IMR-90 (cell line): ENCODE data around the gene MAML2. TPM values are rescaled to one million over a fixed set of nuclear protein-coding genes. Genes with fewer than 3 reads are reported as not detected.

Experiments
- ATAC-seq: fragments of 200-7000 bp; cut with Tn5 transposase; 2 replicates; pipeline ENCODE4 v1.9.1; 2020; ENCODE audit warnings: low read depth, mild to moderate bottlenecking, moderate library complexity
- BruUV-seq: library from RNA; stranded (reverse); fragments of 400-500 nt; replicated peaks from 2 replicates; lab custom pipeline; 2021; lab: Mats Ljungman, UMichigan
- CTCF ChIA-PET: fragments of 300-600 bp; formaldehyde crosslinking; extraction: SDS; loops from one replicate; lab custom pipeline; 2021; ENCODE audit warnings: antibody characterized with exemption; lab: Yijun Ruan, JAX
- POLR2A ChIA-PET: fragments of 300-600 bp; sonication (Branson Sonifier 250); formaldehyde crosslinking; loops from one replicate; lab custom pipeline; 2022; ENCODE audit warnings: antibody characterized with exemption; ENCODE audit not compliant: unreplicated experiment; lab: Charles Lee
- DNase-seq: peaks from one replicate; pipeline ENCODE4 v3.0.0; 2013
- H2AFZ ChIP-seq: replicated peaks from 2 replicates; pipeline ENCODE3; 2013; ENCODE audit warnings: low read length, mild to moderate bottlenecking; ENCODE audit not compliant: poor library complexity
- H2AK5ac ChIP-seq: 2 replicates; pipeline ENCODE4 v1.6.1; 2013; ENCODE audit warnings: low read depth, low read length, inconsistent platforms
- H2AK9ac ChIP-seq: replicated peaks from 2 replicates; pipeline ENCODE3; 2013; ENCODE audit warnings: mild to moderate bottlenecking, low read depth, low read length, moderate library complexity; ENCODE audit not compliant: poor library complexity
- H2BK120ac ChIP-seq: 2 replicates; pipeline ENCODE4 v1.6.1; 2013; ENCODE audit warnings: low read depth, low read length, inconsistent platforms
- H2BK15ac ChIP-seq: 3 replicates; pipeline ENCODE4 v1.6.1; 2013; ENCODE audit warnings: low read depth, low read length, inconsistent platforms
- H2BK20ac ChIP-seq: 2 replicates; pipeline ENCODE4 v1.6.1; 2013; ENCODE audit warnings: low read depth, mild to moderate bottlenecking, inconsistent platforms, low read length, moderate library complexity
- H2BK5ac ChIP-seq: 2 replicates; pipeline ENCODE4 v1.6.1; 2013; ENCODE audit warnings: mild to moderate bottlenecking, low read depth, low read length, inconsistent platforms; ENCODE audit not compliant: poor library complexity, severe bottlenecking
- H3K14ac ChIP-seq: replicated peaks from 2 replicates; pipeline ENCODE4 v1.6.1; 2013; ENCODE audit warnings: low read depth, low read length, inconsistent platforms
- H3K18ac ChIP-seq: 2 replicates; pipeline ENCODE4 v1.6.1; 2013; ENCODE audit warnings: low read depth, low read length, control low read depth
- H3K23ac ChIP-seq: 2 replicates; pipeline ENCODE4 v1.6.1; 2013; ENCODE audit warnings: low read depth, low read length, inconsistent platforms
- H3K27ac ChIP-seq: 2 replicates; pipeline ENCODE4 v1.5.1; 2013; ENCODE audit warnings: mild to moderate bottlenecking, control low read depth, low read length; ENCODE audit not compliant: insufficient read depth
- H3K27me3 ChIP-seq: 2 replicates; pipeline ENCODE4 v1.6.1; 2013; ENCODE audit warnings: low read length; ENCODE audit not compliant: control insufficient read depth, insufficient read depth
- H3K36me3 ChIP-seq: 2 replicates; pipeline ENCODE4 v1.6.1; 2013; ENCODE audit warnings: low read length, mixed read lengths; ENCODE audit not compliant: control insufficient read depth, insufficient read depth
- H3K4ac ChIP-seq: 2 replicates; pipeline ENCODE4 v1.6.1; 2013; ENCODE audit warnings: low read depth, low read length, inconsistent platforms
- H3K4me1 ChIP-seq: 2 replicates; pipeline ENCODE4 v1.6.1; 2013; ENCODE audit warnings: low read length, mixed read lengths; ENCODE audit not compliant: control insufficient read depth, insufficient read depth
- H3K4me2 ChIP-seq: 2 replicates; pipeline ENCODE4 v1.6.1; 2013; ENCODE audit warnings: low read depth, mild to moderate bottlenecking, control low read depth, low read length, moderate library complexity
- H3K4me3 ChIP-seq: 2 replicates; pipeline ENCODE4 v1.5.1; 2013; ENCODE audit warnings: low read depth, mild to moderate bottlenecking, control low read depth, low read length, moderate library complexity; ENCODE audit not compliant: insufficient read depth
- H3K56ac ChIP-seq: 2 replicates; pipeline ENCODE4 v1.6.1; 2013; ENCODE audit warnings: low read length, inconsistent platforms; ENCODE audit not compliant: insufficient read depth; ENCODE audit errors: extremely low read depth
- H3K79me1 ChIP-seq, 2 experiments: 2 replicates each; pipeline ENCODE4 v1.6.1; 2013; ENCODE audit warnings: low read length in 2 of 2, inconsistent platforms in 1 of 2, low read depth in 1 of 2
- H3K9ac ChIP-seq: 2 replicates; pipeline ENCODE4 v1.6.1; 2013; ENCODE audit warnings: low read depth, low read length, control low read depth
- H3K9me1 ChIP-seq: 2 replicates; pipeline ENCODE4 v1.6.1; 2013; ENCODE audit warnings: low read length, inconsistent platforms; ENCODE audit not compliant: insufficient read depth
- H3K9me3 ChIP-seq: 2 replicates; pipeline ENCODE4 v1.6.1; 2013; ENCODE audit warnings: low read length; ENCODE audit not compliant: control insufficient read depth, insufficient read depth
- H4K20me1 ChIP-seq: 2 replicates; pipeline ENCODE4 v1.6.1; 2013; ENCODE audit warnings: low read length, inconsistent platforms; ENCODE audit not compliant: insufficient read depth
- H4K5ac ChIP-seq: 2 replicates; pipeline ENCODE4 v1.6.1; 2013; ENCODE audit warnings: mild to moderate bottlenecking, low read depth, low read length, control low read depth
- H4K8ac ChIP-seq, 2 experiments: 2 replicates each; pipeline ENCODE4 v1.6.1; 2013; ENCODE audit warnings: low read depth in 2 of 2, low read length in 2 of 2, control low read depth in 1 of 2, inconsistent platforms in 1 of 2
- H4K91ac ChIP-seq: 2 replicates; pipeline ENCODE4 v1.6.1; 2013; ENCODE audit warnings: low read depth, low read length, inconsistent platforms; ENCODE audit not compliant: insufficient read depth
- CEBPB ChIP-seq: IDR thresholded peaks from 2 replicates; pipeline ENCODE4 v1.6.1; 2012; ENCODE audit warnings: low read depth, low read length, improper control_type of control experiment
- SMC3 ChIP-seq: fragments of 150-350 bp; IDR thresholded peaks from 2 replicates; pipeline ENCODE4 v1.6.1; 2016; ENCODE audit warnings: low read depth, mild to moderate bottlenecking, antibody characterized with exemption, low read length, moderate library complexity
- USF2 ChIP-seq: fragments of 150-350 bp; IDR thresholded peaks from 2 replicates; pipeline ENCODE4 v1.6.1; 2017; ENCODE audit warnings: mild to moderate bottlenecking, antibody characterized with exemption, low read length, low read depth
- WGBS, 2 experiments: methylation state at CpG; one replicate each; pipeline versions ENCODE4 v1.1.5 to v1.1.7; 2013; ENCODE audit warnings: missing lambda C conversion rate in 2 of 2; ENCODE audit not compliant: insufficient read length in 1 of 2; ENCODE audit errors: extremely low coverage in 2 of 2; 5-methylcytosine and 5-hydroxymethylcytosine counted together
- dilution Hi-C: fragments of 300-500 bp; cut with HindIII; formaldehyde crosslinking; loops from one replicate; pipeline ENCODE4 v1.14.3; 2018; ENCODE audit warnings: low sequenced_read_pairs; ENCODE audit not compliant: unreplicated experiment
- in situ Hi-C: fragments of 300-500 bp; cut with MboI; formaldehyde crosslinking; loops from 3 replicates; pipeline ENCODE4 v1.14.3; 2019; ENCODE audit warnings: low sequenced_read_pairs, inconsistent platforms, mixed read lengths
- intact Hi-C: fragments of 100-400 bp; cut with micrococcal nuclease; formaldehyde crosslinking; loops from 2 replicates; pipeline ENCODE4 v1.10.0; 2022
- polyA plus RNA-seq, 3 experiments: library from polyadenylated mRNA; depleted of rRNA; stranded (reverse); fragments of >200 nt; gene quantifications; 2 replicates each; pipeline ENCODE4 v1.2.3, GENCODE V29; 2012; ENCODE audit warnings: low replicate concordance in 1 of 3
- total RNA-seq: library from RNA; depleted of rRNA; stranded (reverse); fragments of >200 nt; gene quantifications from 2 replicates; pipeline ENCODE4 v1.2.3, GENCODE V29; 2012

Gene MAML2
- total and polyA plus RNA-seq, 2 of the 4 experiments (the other 2 are of a cell fraction): 15.0 to 19.5 TPM

- TF ChIP-seq USF2: no peak
These were observed 292.4 kb downstream of the MAML2 start (continued) for GRCh38 chr11:96050435-96051182.

- in situ Hi-C loops: no loop called here
These were observed 293.6 kb downstream of the MAML2 start for GRCh38 chr11:96049426-96049825.

More at GRCh38 chr11:96049426-96049825, 293.6 kb downstream of the MAML2 start:
- H3K9ac ChIP-seq: no peak overlapping the region
- POLR2A ChIA-PET: no interaction called here
- H2BK20ac ChIP-seq: no peak overlapping the region
- no peaks in the 10 kb centered on the region for H4K20me1 ChIP-seq
- H3K9me1 ChIP-seq: peaks cover 16% of the 10 kb centered on the region
- H3K36me3 ChIP-seq: no peaks in the 10 kb centered on the region; the same call in 1 of the 2 replicates
- intact Hi-C loops: no loop called here
- H2AK9ac ChIP-seq: no peak overlapping the region
- H2BK5ac ChIP-seq: no peak overlapping the region
- no TSS peak for BruUV-seq
- H4K8ac ChIP-seq: no peak overlapping the region
- no peak overlapping the region for H4K5ac ChIP-seq
- peaks cover 18 to 41% of the 10 kb centered on the region in 2 experiments; a peak in 3 of 4 replicates for H3K79me1 ChIP-seq
- H3K4me3 ChIP-seq: no peak overlapping the region
- H2AFZ ChIP-seq: no peak overlapping the region
- H2BK15ac ChIP-seq: no peak overlapping the region
- no peaks in the 10 kb centered on the region for H3K27me3 ChIP-seq
- H3K18ac ChIP-seq: no peak overlapping the region
- H3K23ac ChIP-seq: no peak overlapping the region
- no peak overlapping the region for H2AK5ac ChIP-seq
- no peak overlapping the region for H3K4ac ChIP-seq
- H3K4me2 ChIP-seq: no peak overlapping the region
- peaks cover 28% of the 10 kb centered on the region for H3K4me1 ChIP-seq
- H3K14ac ChIP-seq: no peak overlapping the region
- no CpG with 5 or more reads among the region's 2 CpGs for WGBS, 2 experiments
- no peak overlapping the region for H4K91ac ChIP-seq
- H2BK120ac ChIP-seq: no peak overlapping the region
- TF ChIP-seq CEBPB (peak; percentile 64), SMC3 (no peak)
- H3K9me3 ChIP-seq: no peaks in the 10 kb centered on the region
- DNase-seq (peak; percentile 76), ATAC-seq (peak; percentile 5; the same call in 1 of the 2 replicates)
- H3K27ac ChIP-seq: no peak overlapping the region
- CTCF ChIA-PET: interaction anchor here (0.7 to 1.0 kb wide), 2 partner anchors 55 to 294 kb away, joined by 3 read pairs; no protein-coding TSS in a partner anchor
- dilution Hi-C loops: loop anchor here (25.0 kb wide), 1 partner anchor 313 kb away; no protein-coding TSS in a partner anchor
- H3K56ac ChIP-seq: no peak overlapping the region
